A204.1 (cell line): ENCODE results near the gene NDUFB2.
"Not testable (repeated sequence)": the region's sequence is repeated elsewhere in the genome, so short reads cannot be mapped to it uniquely, and the experiment has no call there.

Source experiments
- FAIRE-seq: peaks from 2 replicates; lab custom pipeline; 2012; peaks lifted over from hg19 to GRCh38; lab: Jason Lieb, UNC

NDUFB2 gene

DNA sequence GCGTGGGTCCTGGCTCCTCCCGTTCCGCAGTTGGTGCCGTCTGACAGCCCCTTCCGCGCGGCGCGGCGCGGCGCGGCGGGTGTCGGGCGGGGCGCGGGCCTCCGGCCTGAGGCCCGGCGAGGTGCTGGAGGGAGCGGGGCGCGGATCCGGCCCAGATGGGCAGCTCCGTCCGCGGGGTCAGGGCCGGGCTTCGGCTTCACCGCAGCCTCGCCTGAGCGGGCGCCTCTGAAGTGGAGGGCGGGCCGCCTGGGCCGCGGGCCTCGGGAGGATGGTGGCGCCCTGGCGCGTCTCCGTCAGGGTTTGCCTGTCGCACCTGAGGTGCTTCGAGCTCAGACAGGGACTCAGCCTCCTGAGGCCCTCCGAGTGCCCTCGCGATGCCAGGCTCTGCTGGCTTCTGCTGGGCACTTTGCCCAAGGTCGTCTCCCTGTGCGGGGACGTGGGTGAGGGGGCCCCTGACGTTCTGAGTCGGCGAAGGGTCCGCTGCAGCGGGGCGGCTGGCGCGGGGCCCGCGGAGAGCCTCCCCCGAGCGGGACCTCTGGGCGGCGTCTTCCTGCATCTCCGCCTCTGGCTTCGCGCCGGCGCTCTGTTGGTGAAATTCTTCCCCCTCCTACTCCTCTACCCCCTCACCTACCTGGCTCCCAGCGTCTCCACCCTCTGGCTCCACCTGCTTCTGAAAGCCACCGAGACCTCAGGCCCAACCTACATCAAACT lies 23.3 kb upstream of the NDUFB2 start:
- no peak for FAIRE-seq

GRCh38 chr7:140673774-140674155 lies 22.7 kb upstream of the NDUFB2 start:
- FAIRE-seq: no peak

- no peak for FAIRE-seq
Measured at GRCh38 chr7:140674356-140674800, 22.1 kb upstream of the NDUFB2 start.

GRCh38 chr7:140674899-140675701 lies 21.4 kb upstream of the NDUFB2 start:
- FAIRE-seq: peak; percentile 89

DNA sequence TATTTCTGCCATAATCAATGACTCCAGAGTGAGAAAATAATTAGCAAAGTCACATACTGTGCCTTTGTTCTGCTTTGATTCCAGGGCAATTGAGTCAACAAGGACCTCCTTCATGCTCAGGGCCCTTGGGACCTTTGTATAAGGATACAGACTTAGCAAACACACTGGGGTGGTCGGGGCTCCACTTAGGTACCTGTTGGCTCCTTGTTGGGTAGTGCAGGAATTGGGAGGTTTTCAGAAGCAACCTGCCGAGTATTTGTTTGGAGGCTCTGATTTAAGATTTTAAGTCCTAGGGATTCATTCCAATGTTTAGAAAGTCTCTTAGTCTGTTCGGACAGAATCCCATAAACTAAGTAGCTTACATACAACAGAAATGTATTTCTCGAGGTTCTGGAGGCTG lies 20.8 kb upstream of the NDUFB2 start:
- no peak for FAIRE-seq

GRCh38 chr7:140676306-140676705 lies 20.2 kb upstream of the NDUFB2 start:
- no peak for FAIRE-seq

DNA sequence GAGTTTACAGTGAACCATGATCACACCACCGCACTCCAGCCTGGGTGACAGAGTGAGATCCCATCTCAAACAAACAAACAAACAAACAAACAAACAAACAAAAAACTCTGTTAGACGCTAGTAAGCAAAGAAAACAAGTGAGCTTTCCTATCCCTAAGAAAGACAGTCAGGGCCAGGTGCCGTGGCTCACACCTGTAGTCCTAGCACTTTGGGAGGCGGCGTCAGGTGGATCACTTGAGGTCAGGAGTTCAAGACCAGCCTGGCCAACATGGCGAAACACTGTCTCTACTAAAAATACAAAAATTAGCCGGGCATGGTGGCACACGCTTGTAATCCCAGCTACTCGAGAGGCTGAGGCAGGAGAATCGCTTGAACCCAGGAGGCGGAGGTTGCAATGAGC lies 19.6 kb upstream of the NDUFB2 start:
- FAIRE-seq: not testable (repeated sequence)

DNA sequence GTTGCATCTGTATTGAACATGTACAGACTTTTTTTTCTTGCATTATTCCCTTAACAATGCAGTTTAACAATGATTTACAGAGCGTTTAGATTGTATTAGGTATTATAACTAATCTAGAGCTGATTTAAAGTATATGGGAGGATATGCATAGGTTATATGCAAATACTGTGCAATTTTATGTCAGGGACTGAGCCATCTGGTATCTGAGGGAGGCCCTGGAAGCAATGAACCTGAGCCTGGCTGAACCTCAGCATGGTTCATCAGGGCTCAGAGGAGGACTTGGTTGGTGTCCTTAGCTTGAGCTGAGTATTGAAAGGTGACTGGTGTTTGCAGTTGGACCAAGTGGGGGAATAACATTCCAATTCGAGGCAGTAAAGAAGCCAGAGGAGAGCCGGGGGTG lies 19.0 kb upstream of the NDUFB2 start:
- FAIRE-seq: no peak

- no peak for FAIRE-seq
Measured at GRCh38 chr7:140678081-140678815, 18.3 kb upstream of the NDUFB2 start.

DNA sequence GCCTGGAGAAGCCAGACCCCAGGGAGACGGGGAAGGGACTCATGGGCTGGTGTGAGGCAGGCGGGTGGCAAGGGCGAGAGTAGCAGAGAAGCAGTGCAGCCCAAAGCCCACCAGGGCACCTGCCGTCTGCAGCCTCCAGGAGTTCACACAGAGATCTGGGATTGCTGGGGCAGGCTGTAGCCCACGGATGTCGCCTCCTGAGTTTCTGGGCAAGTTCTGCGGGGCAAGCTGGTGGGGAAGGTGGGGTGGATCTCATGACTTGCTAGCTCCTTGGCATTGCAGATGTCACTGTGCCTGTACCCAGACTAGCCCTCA lies 17.7 kb upstream of the NDUFB2 start:
- FAIRE-seq: no peak

- FAIRE-seq: no peak
Measured at GRCh38 chr7:140679186-140679585, 17.3 kb upstream of the NDUFB2 start.

DNA sequence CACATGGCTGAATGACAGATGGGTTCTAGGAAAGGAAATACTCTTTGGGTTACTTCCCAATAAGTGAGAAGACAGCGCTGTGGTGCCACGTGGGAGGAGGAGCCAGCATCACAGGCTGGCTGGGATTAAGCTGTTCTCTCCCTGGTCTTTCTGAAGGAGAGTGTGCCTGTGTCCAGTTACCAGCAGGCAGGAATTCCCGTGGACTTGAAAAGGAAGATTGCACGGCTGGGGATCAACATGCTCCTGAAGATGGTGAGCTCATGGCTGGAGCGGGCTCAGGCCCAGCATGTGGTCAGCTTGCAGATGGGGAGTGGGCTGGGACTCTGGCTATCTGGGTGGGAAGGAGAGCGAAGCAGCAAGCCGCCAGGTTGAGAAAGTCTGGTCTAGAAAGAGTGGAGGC lies 15.6 kb upstream of the NDUFB2 start:
- FAIRE-seq: no peak

DNA sequence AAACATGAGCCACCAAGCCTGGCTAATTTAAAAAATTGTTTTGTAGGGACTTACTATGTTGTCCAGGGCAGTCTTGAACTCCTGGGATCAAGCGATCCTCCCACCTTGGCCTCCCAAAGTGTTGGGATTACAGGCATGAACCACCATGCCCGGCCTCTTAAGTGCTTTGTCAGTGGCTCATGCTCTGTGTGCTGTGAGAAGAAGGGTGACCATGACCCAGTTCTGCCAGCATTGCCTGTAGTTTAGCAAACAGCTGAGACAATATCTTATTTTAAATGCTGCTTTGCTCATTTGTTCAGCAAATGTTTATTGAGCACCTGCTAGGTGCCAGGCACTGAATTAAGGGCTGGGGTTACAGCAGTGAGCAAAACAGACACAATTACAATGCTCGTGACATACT lies 14.7 kb upstream of the NDUFB2 start:
- no peak for FAIRE-seq

DNA sequence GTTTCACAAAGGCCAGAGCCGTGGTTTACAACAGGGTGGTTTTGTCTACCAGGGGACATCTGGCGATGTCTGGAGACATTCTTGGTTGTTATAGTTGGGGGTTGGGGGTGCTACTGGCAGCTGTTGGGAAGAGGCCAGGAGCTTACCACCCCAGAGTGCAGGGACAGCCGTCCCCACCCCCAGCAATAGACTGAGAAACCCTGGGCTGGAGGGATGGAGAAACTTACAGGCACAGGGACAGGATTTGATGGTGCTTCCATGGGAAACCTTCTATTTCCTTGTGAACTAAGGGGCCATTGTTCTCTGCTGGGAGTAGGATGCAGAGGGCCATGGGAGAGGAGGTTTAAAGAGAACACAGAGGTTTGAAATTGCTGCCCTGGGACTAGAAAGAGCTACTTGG lies 12.9 kb upstream of the NDUFB2 start:
- no peak for FAIRE-seq

DNA sequence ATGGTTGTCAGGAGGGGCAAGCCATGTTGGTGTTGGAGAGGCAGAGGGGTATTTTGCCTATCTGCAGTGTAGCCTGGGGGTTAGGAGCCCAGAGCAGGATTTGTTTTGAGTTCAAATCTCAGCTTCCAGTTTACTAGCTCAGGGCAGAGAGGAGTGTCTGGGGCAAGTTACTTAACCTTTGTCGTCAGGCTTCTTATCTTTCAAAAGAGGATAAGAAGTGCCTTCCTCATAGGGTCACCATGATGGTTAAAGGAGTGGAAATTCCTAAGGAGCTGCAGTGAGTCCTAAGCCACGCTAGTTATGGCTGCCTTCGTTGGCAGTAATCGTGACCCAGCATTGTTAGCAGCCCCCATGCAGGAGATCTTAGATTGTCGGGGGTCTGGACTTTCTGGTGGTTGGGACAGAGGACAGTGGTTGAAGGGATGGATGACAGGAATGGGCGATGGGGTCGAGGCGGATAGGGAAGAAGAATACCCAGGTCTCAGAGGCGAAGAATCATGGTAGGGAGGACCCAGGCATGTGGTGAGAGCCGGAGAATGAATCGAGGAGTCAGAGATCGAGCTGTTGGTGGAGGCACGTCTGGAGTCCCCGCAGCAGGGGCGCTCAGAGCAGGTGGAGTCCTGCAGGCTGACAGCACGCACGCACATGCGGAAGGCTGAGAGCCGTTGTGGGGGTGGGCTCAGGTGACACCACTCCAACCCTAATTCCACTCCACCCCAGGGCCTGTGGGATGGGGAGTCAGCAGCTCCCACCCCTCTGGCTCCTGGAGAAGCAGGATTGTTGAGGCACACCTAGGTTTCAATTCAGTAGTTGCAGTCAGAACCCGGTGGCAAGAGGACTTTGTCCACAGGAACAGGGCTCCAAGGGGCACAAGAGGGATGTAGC lies 12.2 kb upstream of the NDUFB2 start:
- no peak for FAIRE-seq

- no peak for FAIRE-seq
Measured at GRCh38 chr7:140685407-140686087, 11.0 kb upstream of the NDUFB2 start.

DNA sequence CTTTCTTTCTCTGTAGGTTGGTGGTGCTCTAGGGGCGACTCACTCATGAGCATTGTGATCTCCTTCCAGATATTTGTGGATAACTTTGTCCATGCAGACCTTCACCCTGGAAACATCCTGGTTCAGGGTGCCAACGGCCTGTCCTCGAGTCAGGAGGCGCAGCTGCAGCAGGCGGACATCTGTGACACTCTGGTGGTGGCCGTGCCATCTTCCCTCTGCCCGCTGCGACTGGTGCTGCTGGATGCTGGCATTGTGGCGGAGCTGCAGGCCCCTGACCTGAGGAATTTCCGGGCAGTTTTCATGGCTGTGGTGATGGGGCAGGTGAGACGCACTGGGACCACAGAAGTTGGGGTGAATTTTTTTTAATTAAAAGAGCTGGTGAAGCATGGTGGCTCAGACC lies 9.6 kb upstream of the NDUFB2 start:
- FAIRE-seq: no peak

DNA sequence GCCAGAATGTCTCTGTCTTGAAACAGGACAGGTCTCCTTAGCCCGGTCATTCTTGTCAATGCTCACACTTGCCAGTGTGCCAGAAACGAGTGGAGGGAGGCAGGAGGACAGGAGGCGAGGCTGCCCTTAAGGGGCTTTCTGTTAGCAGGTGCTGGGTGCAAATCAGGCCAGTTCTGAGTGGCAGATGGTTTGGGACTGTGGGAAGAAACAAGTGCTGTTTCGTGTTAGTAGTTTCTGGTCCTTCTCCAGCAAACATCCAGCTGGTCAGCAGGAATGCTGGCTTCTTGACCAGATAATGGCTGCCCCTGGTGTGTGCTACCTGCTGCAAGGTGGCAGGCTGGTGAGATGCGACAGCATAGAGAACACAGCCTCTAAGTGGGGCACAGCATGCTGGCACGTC lies 8.2 kb upstream of the NDUFB2 start:
- FAIRE-seq: no peak

GRCh38 chr7:140689199-140690152 lies 7.0 kb upstream of the NDUFB2 start:
- no peak for FAIRE-seq

DNA sequence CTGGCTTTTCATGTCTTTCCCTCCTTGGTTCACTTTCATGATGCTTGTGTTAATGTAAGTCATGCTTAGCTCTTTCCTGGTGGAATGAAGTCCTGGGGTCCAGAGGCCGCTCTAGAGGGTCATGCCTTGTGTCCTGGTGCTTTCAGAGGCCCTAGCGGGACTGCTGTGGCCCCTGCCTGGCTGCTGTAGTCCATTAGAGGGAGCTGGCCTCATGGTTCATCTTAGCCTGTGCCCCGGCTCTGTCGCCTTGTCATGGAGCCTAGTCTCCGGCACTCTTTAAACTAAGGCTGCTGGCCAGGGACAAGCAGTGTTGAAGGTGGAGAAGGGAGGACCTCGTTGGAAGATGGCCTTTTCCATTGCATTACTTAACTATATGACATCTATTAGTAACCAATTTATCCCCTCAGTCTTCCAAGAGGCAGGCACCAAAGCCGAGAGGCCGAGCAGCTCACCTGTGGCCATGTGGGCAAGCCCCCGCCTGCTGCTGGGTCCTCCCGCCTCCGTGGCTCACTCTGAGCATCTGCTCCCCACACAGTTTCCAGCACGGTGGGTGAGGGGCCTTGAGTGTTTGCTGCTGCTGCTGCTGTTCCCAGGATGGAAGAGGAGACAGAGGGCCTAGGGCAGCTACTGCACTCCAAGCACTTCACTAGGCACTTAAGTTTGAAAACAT lies 5.0 kb upstream of the NDUFB2 start:
- FAIRE-seq: no peak
